ENCODE results near the gene DLK1. TPM values are rescaled to one million over a fixed set of nuclear protein-coding genes. Genes with fewer than 3 reads are reported as not detected.

DLK1 gene
- total and polyA plus RNA-seq, 2 of the 13 experiments (the other 11 are each of a cell fraction or from before 2014, with no cell fraction given) = 95.5 to 312 TPM

GRCh38 chr14:100721568-100721967, 5.1 kb upstream of the DLK1 start (continued):
- TF ChIP-seq IRF9 (CRISPR knock-in tag; IDR thresholded peaks at IDR 0.05; ENCODE audit: borderline replicate concordance) (no peak), ZFP36L1 (CRISPR knock-in tag; IDR thresholded peaks at IDR 0.05) (no peak), ATF2 (CRISPR knock-in tag; IDR thresholded peaks at IDR 0.05) (no peak), SRSF9 (IDR thresholded peaks at IDR 0.05; ENCODE audit: borderline replicate concordance, insufficient read depth, low read depth, low read length, poor library complexity, severe bottlenecking) (no peak), MLXIP (CRISPR knock-in tag; IDR thresholded peaks at IDR 0.05; ENCODE audit: borderline replicate concordance) (no peak), ATF3 (CRISPR knock-in tag; IDR thresholded peaks at IDR 0.05) (no peak), ZFP37 (CRISPR knock-in tag; IDR thresholded peaks at IDR 0.05; ENCODE audit: borderline replicate concordance) (no peak)
